Measurements from ENCODE around the gene KIF6. TPM values are rescaled to one million over a fixed set of nuclear protein-coding genes. Genes with fewer than 3 reads are reported as not detected.

Gene KIF6
- total and polyA plus RNA-seq, 2 donors: 0.24 to 0.37 TPM

- peaks cover 0 to 19% of the 10 kb centered on the region in 2 donors for H3K4me1 ChIP-seq (ENCODE audit: control insufficient read depth in 2 of 2, insufficient read depth in 2 of 2, low read length in 2 of 2)
- no peak overlapping the region for H3K27ac ChIP-seq (ENCODE audit: low read depth in 1 of 2, low read length in 1 of 2)
- H3K9me3 ChIP-seq (ENCODE audit: control insufficient read depth in 2 of 2, insufficient read depth in 1 of 2, low read length in 1 of 2): peaks cover 0 to 4% of the 10 kb centered on the region in 2 donors
- DNase-seq (ENCODE audit: low read depth in 6 of 9, low spot score in 9 of 9): no peak
- 96% methylated on average over 7 of the region's 7 CpGs for WGBS
- no peaks in the 10 kb centered on the region for H3K27me3 ChIP-seq (ENCODE audit: control insufficient read depth in 2 of 2, insufficient read depth in 1 of 2, low read length in 1 of 2)
- H3K36me3 ChIP-seq (ENCODE audit: control insufficient read depth in 2 of 2, insufficient read depth in 2 of 2, low read length in 1 of 2): no peaks in the 10 kb centered on the region
- no peak overlapping the region for H3K4me3 ChIP-seq (ENCODE audit: low read length in 2 of 2)
Measured at GRCh38 chr6:39344821-39345280, 380.4 kb downstream of the KIF6 start.

- Histone ChIP-seq H3K9me3 (ENCODE audit: control insufficient read depth in 2 of 2, insufficient read depth in 1 of 2, low read length in 1 of 2) (peaks cover 0 to 4% of the 10 kb centered on the region in 2 donors), H3K27me3 (ENCODE audit: control insufficient read depth in 2 of 2, insufficient read depth in 1 of 2, low read length in 1 of 2) (no peaks in the 10 kb centered on the region), H3K4me1 (ENCODE audit: control insufficient read depth in 2 of 2, insufficient read depth in 2 of 2, low read length in 2 of 2) (peaks cover 0 to 28% of the 10 kb centered on the region in 2 donors), H3K36me3 (ENCODE audit: control insufficient read depth in 2 of 2, insufficient read depth in 2 of 2, low read length in 1 of 2) (no peaks in the 10 kb centered on the region), H3K27ac (ENCODE audit: low read depth in 1 of 2, low read length in 1 of 2) (no peak overlapping the region), H3K4me3 (ENCODE audit: low read length in 2 of 2) (no peak overlapping the region)
- no peak for DNase-seq (ENCODE audit: low read depth in 6 of 9, low spot score in 9 of 9)
- WGBS: 90% methylated on average over 9 of the region's 9 CpGs
Measured at GRCh38 chr6:39343396-39343870, 381.8 kb downstream of the KIF6 start.

GRCh38 chr6:39342692-39343395 is 382.4 kb downstream of the KIF6 start:
- Histone ChIP-seq H3K27me3 (ENCODE audit: control insufficient read depth in 2 of 2, insufficient read depth in 1 of 2, low read length in 1 of 2) (no peaks in the 10 kb centered on the region), H3K9me3 (ENCODE audit: control insufficient read depth in 2 of 2, insufficient read depth in 1 of 2, low read length in 1 of 2) (peaks cover 0 to 4% of the 10 kb centered on the region in 2 donors), H3K4me1 (ENCODE audit: control insufficient read depth in 2 of 2, insufficient read depth in 2 of 2, low read length in 2 of 2) (peaks cover 0 to 28% of the 10 kb centered on the region in 2 donors), H3K4me3 (ENCODE audit: low read length in 2 of 2) (no peak overlapping the region), H3K27ac (ENCODE audit: low read depth in 1 of 2, low read length in 1 of 2) (no peak overlapping the region), H3K36me3 (ENCODE audit: control insufficient read depth in 2 of 2, insufficient read depth in 2 of 2, low read length in 1 of 2) (no peaks in the 10 kb centered on the region)
- DNase-seq (ENCODE audit: low read depth in 6 of 9, low spot score in 9 of 9): no peak
- 44% methylated on average over 14 of the region's 14 CpGs for WGBS

GRCh38 chr6:39341937-39342336 is 383.3 kb downstream of the KIF6 start:
- Histone ChIP-seq H3K9me3 (ENCODE audit: control insufficient read depth in 2 of 2, insufficient read depth in 1 of 2, low read length in 1 of 2) (peaks cover 0 to under 1% of the 10 kb centered on the region in 2 donors), H3K4me3 (ENCODE audit: low read length in 2 of 2) (no peak overlapping the region), H3K27ac (ENCODE audit: low read depth in 1 of 2, low read length in 1 of 2) (no peak overlapping the region), H3K36me3 (ENCODE audit: control insufficient read depth in 2 of 2, insufficient read depth in 2 of 2, low read length in 1 of 2) (no peaks in the 10 kb centered on the region), H3K4me1 (ENCODE audit: control insufficient read depth in 2 of 2, insufficient read depth in 2 of 2, low read length in 2 of 2) (peaks cover 0 to 28% of the 10 kb centered on the region in 2 donors), H3K27me3 (ENCODE audit: control insufficient read depth in 2 of 2, insufficient read depth in 1 of 2, low read length in 1 of 2) (no peaks in the 10 kb centered on the region)
- DNase-seq (ENCODE audit: low read depth in 6 of 9, low spot score in 9 of 9): no peak
- WGBS: 79% methylated on average over 5 of the region's 5 CpGs

GRCh38 chr6:39341352-39341751 is 383.9 kb downstream of the KIF6 start:
- H3K9me3 ChIP-seq (ENCODE audit: control insufficient read depth in 2 of 2, insufficient read depth in 1 of 2, low read length in 1 of 2): no peaks in the 10 kb centered on the region
- 84% methylated on average over 3 of the region's 3 CpGs for WGBS
- no peak for DNase-seq (ENCODE audit: low read depth in 6 of 9, low spot score in 9 of 9)
- H3K27me3 ChIP-seq (ENCODE audit: control insufficient read depth in 2 of 2, insufficient read depth in 1 of 2, low read length in 1 of 2): no peaks in the 10 kb centered on the region
- H3K36me3 ChIP-seq (ENCODE audit: control insufficient read depth in 2 of 2, insufficient read depth in 2 of 2, low read length in 1 of 2): no peaks in the 10 kb centered on the region
- H3K4me3 ChIP-seq (ENCODE audit: low read length in 2 of 2): no peak overlapping the region
- H3K27ac ChIP-seq (ENCODE audit: low read depth in 1 of 2, low read length in 1 of 2): no peak overlapping the region
- H3K4me1 ChIP-seq (ENCODE audit: control insufficient read depth in 2 of 2, insufficient read depth in 2 of 2, low read length in 2 of 2): peaks cover 0 to 32% of the 10 kb centered on the region in 2 donors

GRCh38 chr6:39339868-39340550 is 385.2 kb downstream of the KIF6 start:
- DNase-seq (ENCODE audit: low read depth in 6 of 9, low spot score in 9 of 9): no peak
- no peaks in the 10 kb centered on the region for H3K36me3 ChIP-seq (ENCODE audit: control insufficient read depth in 2 of 2, insufficient read depth in 2 of 2, low read length in 1 of 2)
- WGBS: 26% methylated on average over 10 of the region's 10 CpGs
- no peak overlapping the region for H3K27ac ChIP-seq (ENCODE audit: low read depth in 1 of 2, low read length in 1 of 2)
- H3K4me3 ChIP-seq (ENCODE audit: low read length in 2 of 2): no peak overlapping the region
- H3K9me3 ChIP-seq (ENCODE audit: control insufficient read depth in 2 of 2, insufficient read depth in 1 of 2, low read length in 1 of 2): no peaks in the 10 kb centered on the region
- no peaks in the 10 kb centered on the region for H3K27me3 ChIP-seq (ENCODE audit: control insufficient read depth in 2 of 2, insufficient read depth in 1 of 2, low read length in 1 of 2)
- peaks cover 0 to 38% of the 10 kb centered on the region in 2 donors for H3K4me1 ChIP-seq (ENCODE audit: control insufficient read depth in 2 of 2, insufficient read depth in 2 of 2, low read length in 2 of 2)

- no peak overlapping the region for H3K27ac ChIP-seq (ENCODE audit: low read depth in 1 of 2, low read length in 1 of 2)
- 79% methylated on average over 9 of the region's 9 CpGs for WGBS
Measured at GRCh38 chr6:39339096-39339867, 385.9 kb downstream of the KIF6 start.

GRCh38 chr6:39338397-39338796 is 386.8 kb downstream of the KIF6 start:
- WGBS: 32% methylated on average over 5 of the region's 5 CpGs
- H3K4me1 ChIP-seq (ENCODE audit: control insufficient read depth in 2 of 2, insufficient read depth in 2 of 2, low read length in 2 of 2): peaks cover 0 to 37% of the 10 kb centered on the region in 2 donors
- no peaks in the 10 kb centered on the region for H3K36me3 ChIP-seq (ENCODE audit: control insufficient read depth in 2 of 2, insufficient read depth in 2 of 2, low read length in 1 of 2)

More at GRCh38 chr6:39339096-39339867, 385.9 kb downstream of the KIF6 start:
- H3K9me3 ChIP-seq (ENCODE audit: control insufficient read depth in 2 of 2, insufficient read depth in 1 of 2, low read length in 1 of 2): no peaks in the 10 kb centered on the region
- H3K4me1 ChIP-seq (ENCODE audit: control insufficient read depth in 2 of 2, insufficient read depth in 2 of 2, low read length in 2 of 2): peaks cover 0 to 38% of the 10 kb centered on the region in 2 donors
- no peak overlapping the region for H3K4me3 ChIP-seq (ENCODE audit: low read length in 2 of 2)
- no peaks in the 10 kb centered on the region for H3K27me3 ChIP-seq (ENCODE audit: control insufficient read depth in 2 of 2, insufficient read depth in 1 of 2, low read length in 1 of 2)
- no peak for DNase-seq (ENCODE audit: low read depth in 6 of 9, low spot score in 9 of 9)
- no peaks in the 10 kb centered on the region for H3K36me3 ChIP-seq (ENCODE audit: control insufficient read depth in 2 of 2, insufficient read depth in 2 of 2, low read length in 1 of 2)

More at GRCh38 chr6:39338397-39338796, 386.8 kb downstream of the KIF6 start:
- Histone ChIP-seq H3K27me3 (ENCODE audit: control insufficient read depth in 2 of 2, insufficient read depth in 1 of 2, low read length in 1 of 2) (no peaks in the 10 kb centered on the region), H3K9me3 (ENCODE audit: control insufficient read depth in 2 of 2, insufficient read depth in 1 of 2, low read length in 1 of 2) (no peaks in the 10 kb centered on the region), H3K4me3 (ENCODE audit: low read length in 2 of 2) (no peak overlapping the region), H3K27ac (ENCODE audit: low read depth in 1 of 2, low read length in 1 of 2) (no peak overlapping the region)
- no peak for DNase-seq (ENCODE audit: low read depth in 6 of 9, low spot score in 9 of 9)
